PFSK-1 (cell line): ENCODE data around the gene WFDC8.

Experiments
- FOXP2 ChIP-seq: optimal IDR thresholded peaks from 2 replicates; pipeline ENCODE3; 2011; ENCODE audit warnings: borderline replicate concordance, control low read depth, inconsistent platforms; ENCODE audit not compliant: insufficient read depth; ENCODE audit errors: extremely low read length, extremely low read depth
- POLR2AphosphoS5 ChIP-seq: IDR thresholded peaks from 2 replicates; pipeline ENCODE4 v1.6.1; 2012; ENCODE audit warnings: low read depth, mild to moderate bottlenecking, control low read depth, low read length, moderate library complexity
- REST ChIP-seq, 2 experiments: IDR thresholded peaks; 2 replicates each; pipeline versions ENCODE4 v1.6.1 to v1.8.0; 2011 to 2012; ENCODE audit warnings: low read depth in 2 of 2, low read length in 2 of 2, control low read depth in 1 of 2, inconsistent platforms in 1 of 2, mild to moderate bottlenecking in 1 of 2, moderate library complexity in 1 of 2; ENCODE audit not compliant: insufficient read depth in 1 of 2
- SIN3A ChIP-seq: IDR thresholded peaks from 2 replicates; pipeline ENCODE4 v1.6.1; 2012; ENCODE audit warnings: mild to moderate bottlenecking, low read length, moderate library complexity, borderline replicate concordance; ENCODE audit not compliant: insufficient read depth
- TAF1 ChIP-seq: IDR thresholded peaks from 2 replicates; pipeline ENCODE4 v1.6.1; 2012; ENCODE audit warnings: low read length, control low read depth, borderline replicate concordance; ENCODE audit not compliant: insufficient read depth

The WFDC8 gene

GRCh38 chr20:45506398-45506797 is 72.7 kb downstream of the WFDC8 start:
- TF ChIP-seq FOXP2 (no peak), SIN3A (no peak), REST (IDR thresholded peaks at IDR 0.05; ENCODE audit: insufficient read depth in 1 of 2, low read depth in 2 of 2, low read length in 2 of 2) (no peak), TAF1 (no peak), POLR2AphosphoS5 (no peak)

GRCh38 chr20:45503403-45503802 is 75.7 kb downstream of the WFDC8 start:
- TF ChIP-seq TAF1 (no peak), FOXP2 (no peak), REST (IDR thresholded peaks at IDR 0.05; ENCODE audit: insufficient read depth in 1 of 2, low read depth in 2 of 2, low read length in 2 of 2) (no peak), POLR2AphosphoS5 (no peak), SIN3A (no peak)

GRCh38 chr20:45502561-45502960 is 76.5 kb downstream of the WFDC8 start:
- TF ChIP-seq REST (IDR thresholded peaks at IDR 0.05; ENCODE audit: insufficient read depth in 1 of 2, low read depth in 2 of 2, low read length in 2 of 2) (no peak), SIN3A (no peak), FOXP2 (no peak)
